Testis (tissue), 2 donors: ENCODE results near the gene SLC10A2.

Experiments used
- CTCF ChIP-seq, 3 experiments: fragments of 450-650 bp in 2 of 3; fragments of 200-600 bp in 1 of 3; sonication (generic) in 1 of 3; IDR thresholded peaks; one replicate each; pipeline ENCODE4 v1.5.1; 2016 to 2019; ENCODE audit warnings: antibody characterized with exemption in 3 of 3, mild to moderate bottlenecking in 2 of 3, moderate library complexity in 1 of 3
- POLR2A ChIP-seq: fragments of 450-650 bp; IDR thresholded peaks from one replicate; pipeline ENCODE4 v1.6.1; 2017; ENCODE audit warnings: antibody characterized with exemption, mild to moderate bottlenecking, moderate library complexity

GRCh38 chr13:103101901-103102300 is 35.7 kb upstream of the SLC10A2 start:
- no peak for TF ChIP-seq CTCF (IDR thresholded peaks at IDR 0.05)
- no peak for TF ChIP-seq POLR2A
